Measurements from ENCODE around the gene EVA1C. TPM values are rescaled to one million over a fixed set of nuclear protein-coding genes. Genes with fewer than 3 reads are reported as not detected.

Gene EVA1C
- total and polyA plus RNA-seq, 10 of the 15 experiments (the other 5 are each of a cell fraction or from before 2014, with no cell fraction given) = 0.13 to 0.56 (median 0.34) TPM; not detected in 7

DNA sequence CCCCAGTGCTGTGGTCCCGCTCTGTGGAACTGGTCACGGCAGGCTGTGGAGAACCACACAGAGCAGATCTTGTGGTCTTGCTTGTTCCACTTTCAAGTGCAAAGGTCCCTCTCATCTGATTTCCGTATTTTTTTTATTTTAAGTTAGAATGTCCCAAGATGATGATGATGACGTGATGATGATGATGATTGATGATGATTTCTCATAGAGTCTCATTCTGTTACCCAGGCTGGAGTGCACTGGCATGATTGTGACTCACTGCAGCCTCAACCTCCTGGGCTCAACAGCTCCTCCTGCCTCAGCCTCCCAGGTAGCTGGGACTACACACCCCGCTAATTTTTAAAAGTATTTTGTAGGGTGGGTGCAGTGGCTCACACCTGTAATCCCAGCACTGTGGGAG, 12.2 kb downstream of the EVA1C start (continued):
- TF ChIP-seq, protein P1, sequence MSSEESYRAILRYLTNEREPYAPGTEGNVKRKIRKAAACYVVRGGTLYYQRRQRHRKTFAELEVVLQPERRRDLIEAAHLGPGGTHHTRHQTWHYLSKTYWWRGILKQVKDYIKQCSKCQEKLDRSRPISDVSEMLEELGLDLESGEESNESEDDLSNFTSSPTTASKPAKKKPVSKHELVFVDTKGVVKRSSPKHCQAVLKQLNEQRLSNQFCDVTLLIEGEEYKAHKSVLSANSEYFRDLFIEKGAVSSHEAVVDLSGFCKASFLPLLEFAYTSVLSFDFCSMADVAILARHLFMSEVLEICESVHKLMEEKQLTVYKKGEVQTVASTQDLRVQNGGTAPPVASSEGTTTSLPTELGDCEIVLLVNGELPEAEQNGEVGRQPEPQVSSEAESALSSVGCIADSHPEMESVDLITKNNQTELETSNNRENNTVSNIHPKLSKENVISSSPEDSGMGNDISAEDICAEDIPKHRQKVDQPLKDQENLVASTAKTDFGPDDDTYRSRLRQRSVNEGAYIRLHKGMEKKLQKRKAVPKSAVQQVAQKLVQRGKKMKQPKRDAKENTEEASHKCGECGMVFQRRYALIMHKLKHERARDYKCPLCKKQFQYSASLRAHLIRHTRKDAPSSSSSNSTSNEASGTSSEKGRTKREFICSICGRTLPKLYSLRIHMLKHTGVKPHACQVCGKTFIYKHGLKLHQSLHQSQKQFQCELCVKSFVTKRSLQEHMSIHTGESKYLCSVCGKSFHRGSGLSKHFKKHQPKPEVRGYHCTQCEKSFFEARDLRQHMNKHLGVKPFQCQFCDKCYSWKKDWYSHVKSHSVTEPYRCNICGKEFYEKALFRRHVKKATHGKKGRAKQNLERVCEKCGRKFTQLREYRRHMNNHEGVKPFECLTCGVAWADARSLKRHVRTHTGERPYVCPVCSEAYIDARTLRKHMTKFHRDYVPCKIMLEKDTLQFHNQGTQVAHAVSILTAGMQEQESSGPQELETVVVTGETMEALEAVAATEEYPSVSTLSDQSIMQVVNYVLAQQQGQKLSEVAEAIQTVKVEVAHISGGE (CRISPR knock-in tag; IDR thresholded peaks at IDR 0.05) = no peak
- no peak for TF ChIP-seq SMAD5 (IDR thresholded peaks at IDR 0.05; ENCODE audit: low read depth)
- TF ChIP-seq, protein P2, sequence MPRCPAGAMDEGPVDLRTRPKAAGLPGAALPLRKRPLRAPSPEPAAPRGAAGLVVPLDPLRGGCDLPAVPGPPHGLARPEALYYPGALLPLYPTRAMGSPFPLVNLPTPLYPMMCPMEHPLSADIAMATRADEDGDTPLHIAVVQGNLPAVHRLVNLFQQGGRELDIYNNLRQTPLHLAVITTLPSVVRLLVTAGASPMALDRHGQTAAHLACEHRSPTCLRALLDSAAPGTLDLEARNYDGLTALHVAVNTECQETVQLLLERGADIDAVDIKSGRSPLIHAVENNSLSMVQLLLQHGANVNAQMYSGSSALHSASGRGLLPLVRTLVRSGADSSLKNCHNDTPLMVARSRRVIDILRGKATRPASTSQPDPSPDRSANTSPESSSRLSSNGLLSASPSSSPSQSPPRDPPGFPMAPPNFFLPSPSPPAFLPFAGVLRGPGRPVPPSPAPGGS (IDR thresholded peaks at IDR 0.05; ENCODE audit: borderline replicate concordance, insufficient read depth, low read depth, low read length, poor library complexity, severe bottlenecking) = no peak
- no peak for TF ChIP-seq ZSCAN29 (IDR thresholded peaks at IDR 0.05)
- TF ChIP-seq KLF5 (IDR thresholded peaks at IDR 0.05; ENCODE audit: partially characterized antibody) = no peak
- no peak for TF ChIP-seq FOXM1 (IDR thresholded peaks at IDR 0.05; ENCODE audit: low read depth, low read length)
- TF ChIP-seq MEF2B (IDR thresholded peaks at IDR 0.05; ENCODE audit: partially characterized antibody, poor library complexity, severe bottlenecking) = no peak
- no peak for TF ChIP-seq LARP7 (IDR thresholded peaks at IDR 0.05)
- TF ChIP-seq, protein P3, sequence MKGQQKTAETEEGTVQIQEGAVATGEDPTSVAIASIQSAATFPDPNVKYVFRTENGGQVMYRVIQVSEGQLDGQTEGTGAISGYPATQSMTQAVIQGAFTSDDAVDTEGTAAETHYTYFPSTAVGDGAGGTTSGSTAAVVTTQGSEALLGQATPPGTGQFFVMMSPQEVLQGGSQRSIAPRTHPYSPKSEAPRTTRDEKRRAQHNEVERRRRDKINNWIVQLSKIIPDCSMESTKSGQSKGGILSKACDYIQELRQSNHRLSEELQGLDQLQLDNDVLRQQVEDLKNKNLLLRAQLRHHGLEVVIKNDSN (IDR thresholded peaks at IDR 0.05; ENCODE audit: borderline replicate concordance, extremely low read length, insufficient read depth, low read depth, low read length) = no peak
- TF ChIP-seq MXI1 (IDR thresholded peaks at IDR 0.05; ENCODE audit: low read depth, low read length) = no peak
- no peak for TF ChIP-seq RBBP5 (conservative IDR thresholded peaks at IDR 0.05)
- no peak for TF ChIP-seq YY1 (IDR thresholded peaks at IDR 0.05; ENCODE audit: low read depth, low read length)
- TF ChIP-seq ZNF217 (IDR thresholded peaks at IDR 0.05) = no peak
- no peak for TF ChIP-seq RELA (IDR thresholded peaks at IDR 0.05; ENCODE audit: borderline replicate concordance, partially characterized antibody)
- TF ChIP-seq RCOR1 (conservative IDR thresholded peaks at IDR 0.05; ENCODE audit: low read depth, low read length) = no peak
- no peak for TF ChIP-seq MTA3 (IDR thresholded peaks at IDR 0.05; ENCODE audit: borderline replicate concordance, low read length)
